OCI-M2 (cell line): Measurements from ENCODE around the gene COL5A1.

ENCODE experiments used
- DNase-seq: peaks from one replicate; lab custom pipeline; 2025; ENCODE audit not compliant: unreplicated experiment; lab: John Stamatoyannopoulos, UW

Gene COL5A1

DNA sequence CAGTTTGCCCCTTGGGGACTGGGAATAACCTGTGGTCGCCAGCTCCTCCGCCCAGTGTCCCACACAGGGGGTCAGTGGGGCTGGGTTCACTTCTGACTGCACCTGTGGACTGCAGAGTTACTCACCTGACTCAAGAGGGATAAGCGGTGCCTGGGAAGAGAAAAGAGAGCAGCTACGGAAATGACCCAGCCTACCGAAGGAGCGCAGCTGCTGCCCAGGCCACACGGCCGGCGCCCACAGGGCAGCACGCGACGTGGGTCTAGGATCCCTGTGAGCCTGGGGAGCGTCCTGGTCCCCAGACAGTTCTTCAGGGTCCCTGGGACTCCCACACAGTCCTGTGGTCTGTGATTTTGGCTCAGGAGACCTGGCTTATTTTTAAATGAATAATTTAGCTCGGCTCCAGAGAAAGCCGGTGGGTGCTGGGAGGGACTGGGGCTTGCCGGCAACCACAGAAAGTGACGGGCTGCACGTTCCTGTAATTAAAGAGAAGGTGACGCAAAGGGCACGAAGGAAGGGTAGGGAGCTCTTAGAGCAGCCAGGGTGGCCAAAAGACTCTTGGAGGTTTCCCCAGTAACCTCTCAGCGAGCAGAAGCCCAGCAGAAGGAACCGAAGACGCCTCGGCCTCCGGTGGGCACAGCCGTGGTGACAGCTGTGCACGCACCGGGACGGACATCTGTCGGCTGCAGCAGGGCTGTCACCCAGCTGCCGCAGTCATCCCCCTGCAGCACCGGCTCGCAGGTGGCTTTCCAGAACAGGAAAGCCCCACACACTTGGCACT, 141.5 kb downstream of the COL5A1 start:
- DNase-seq = no peak

DNA sequence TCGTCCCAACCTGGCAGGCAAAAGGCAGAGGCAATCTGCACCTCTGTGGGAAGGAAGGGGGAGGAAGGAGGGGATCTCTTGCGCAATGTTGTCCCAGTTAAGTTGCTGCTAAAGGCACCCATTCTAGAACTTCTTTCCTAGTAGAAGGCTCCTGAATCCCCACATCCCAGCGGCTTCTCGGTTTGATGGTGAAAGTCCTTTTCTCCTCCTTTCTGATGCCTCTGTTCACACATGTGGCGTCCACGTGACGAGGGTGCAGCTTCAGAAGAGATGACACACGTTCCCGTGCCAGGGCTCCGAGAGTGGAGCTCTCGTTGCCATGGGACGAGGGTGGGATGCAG, 142.1 kb downstream of the COL5A1 start:
- no peak for DNase-seq

DNA sequence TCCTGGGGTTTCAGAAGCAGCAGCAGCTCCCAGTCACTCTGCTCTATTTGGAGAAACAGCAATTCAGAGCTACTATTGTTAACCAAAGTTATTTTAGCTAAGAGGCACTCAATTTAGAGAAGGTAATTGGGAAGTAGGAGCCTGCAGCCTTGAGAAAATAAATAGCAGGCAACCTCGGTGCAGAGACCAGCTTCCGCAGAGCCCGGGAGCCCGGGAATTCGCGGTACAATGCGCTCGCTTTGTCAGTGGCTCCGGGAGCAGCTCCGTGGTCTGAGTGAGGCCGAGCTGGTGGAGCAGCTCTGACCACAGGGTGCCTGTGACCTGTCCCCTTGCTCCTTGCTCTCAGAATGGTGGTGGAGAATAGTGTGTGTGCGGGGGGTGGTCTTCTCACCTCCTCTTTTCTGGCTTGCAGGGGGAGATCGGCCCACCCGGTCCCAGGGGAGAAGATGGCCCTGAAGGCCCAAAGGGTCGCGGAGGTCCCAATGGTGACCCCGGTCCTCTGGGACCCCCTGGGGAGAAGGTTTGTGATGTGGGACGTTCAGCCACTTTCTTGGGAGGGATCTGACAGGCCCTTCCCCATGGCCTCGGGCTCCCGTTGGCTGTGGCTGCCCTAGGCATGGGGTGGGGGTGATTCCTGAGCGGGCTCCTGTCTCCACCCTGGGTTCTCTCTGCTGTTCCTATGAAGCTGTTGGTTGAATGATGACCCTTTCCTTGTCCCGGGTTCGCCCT, 143.1 kb downstream of the COL5A1 start:
- no peak for DNase-seq

DNA sequence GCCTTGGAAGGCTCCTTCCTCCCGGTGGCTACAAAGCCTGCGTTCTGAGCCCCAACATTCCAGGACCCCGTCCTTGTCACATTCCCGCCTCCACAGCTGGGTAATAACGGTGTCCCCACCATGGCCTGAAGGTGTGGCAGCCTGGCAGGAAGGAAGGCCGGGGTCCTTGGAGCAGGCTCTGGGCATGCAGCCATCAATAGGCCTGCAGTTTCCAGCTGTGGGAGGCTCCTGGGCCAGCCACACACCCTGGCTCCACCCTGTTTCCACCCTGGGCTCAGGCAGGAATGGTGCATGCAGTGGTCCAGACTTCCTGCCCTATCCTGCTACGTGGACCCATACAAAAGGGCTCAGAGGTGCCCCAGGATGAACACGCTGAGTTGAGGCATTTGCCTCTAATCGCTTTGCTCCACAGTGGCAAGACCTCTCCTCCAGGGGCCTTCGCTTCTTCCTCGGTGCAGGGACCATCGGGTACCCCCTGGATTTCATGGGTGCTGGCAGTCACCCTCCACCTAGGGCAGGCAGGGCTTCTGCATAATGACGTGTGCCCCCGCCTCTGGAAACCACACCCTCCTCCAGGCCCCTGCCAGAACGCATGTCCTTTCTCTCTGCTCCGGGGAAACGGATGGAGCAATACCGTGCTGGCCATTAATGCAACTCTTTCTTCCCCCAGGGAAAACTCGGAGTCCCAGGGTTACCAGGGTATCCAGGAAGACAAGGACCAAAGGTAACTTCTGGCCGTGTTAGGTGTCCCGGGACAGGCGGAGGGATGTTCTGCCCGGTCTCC, 143.9 kb downstream of the COL5A1 start:
- DNase-seq = no peak

DNA sequence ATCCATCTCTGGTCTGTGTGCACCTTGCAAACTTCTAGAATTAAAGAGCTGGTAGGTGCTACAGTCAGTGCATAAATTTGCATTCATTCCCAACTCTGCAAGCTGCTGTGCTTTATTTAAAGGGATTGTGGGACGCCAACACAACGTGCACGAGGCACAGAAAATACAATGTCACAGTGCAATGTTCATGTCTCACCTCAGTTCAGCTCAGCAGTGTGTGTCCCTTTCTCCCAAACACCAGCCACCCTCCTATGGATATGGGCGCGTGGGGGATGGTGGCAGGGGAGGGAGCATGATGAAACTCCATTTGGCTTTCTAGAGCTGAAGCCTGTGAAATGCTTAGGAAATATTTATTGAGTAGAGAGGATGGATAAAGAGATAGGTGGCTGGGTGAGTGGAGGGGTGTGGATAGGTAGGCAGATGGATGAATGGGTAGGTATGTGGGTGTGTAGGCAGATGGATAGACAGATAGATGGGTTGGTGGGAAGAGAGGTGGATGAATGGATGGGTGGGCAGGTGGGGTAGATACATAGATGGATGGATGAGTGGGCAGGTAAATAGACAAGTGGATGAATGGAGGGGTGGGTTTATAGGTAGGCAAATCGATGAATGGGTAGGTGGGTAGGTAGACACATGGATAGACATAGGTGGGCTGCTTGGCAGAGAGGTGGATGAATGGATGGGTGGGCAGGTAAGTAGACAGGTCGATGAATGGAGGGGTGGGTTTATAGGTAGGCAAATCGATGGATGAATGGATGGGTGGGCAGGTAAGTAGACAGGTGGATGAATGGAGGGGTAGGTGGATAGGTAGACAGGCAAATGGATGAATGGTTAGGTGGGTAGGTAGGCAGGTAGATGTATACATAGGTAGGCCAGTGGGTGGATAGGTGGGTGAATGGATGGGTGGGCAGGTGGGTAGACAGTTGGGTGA, 146.3 kb downstream of the COL5A1 start:
- DNase-seq = no peak

DNA sequence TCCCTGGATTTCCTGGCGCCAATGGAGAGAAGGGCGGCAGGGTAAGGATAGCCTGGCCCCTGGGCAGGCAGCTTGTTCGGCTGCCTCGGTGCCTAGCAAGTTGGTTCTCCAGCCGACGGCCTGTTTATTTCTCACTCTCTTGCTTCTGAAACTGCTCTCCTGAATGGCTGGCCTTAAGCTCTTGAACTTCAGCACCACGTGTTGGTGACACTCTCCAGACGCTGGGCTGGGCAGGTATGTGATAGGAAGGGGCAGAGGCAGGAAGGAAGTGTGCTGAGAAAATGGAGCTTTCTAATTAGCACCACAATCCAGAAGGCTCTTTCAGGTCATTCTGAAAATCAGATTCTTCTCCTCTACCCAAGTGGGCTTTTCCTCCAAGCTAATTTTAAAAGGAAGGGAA, 147.6 kb downstream of the COL5A1 start:
- DNase-seq = no peak

DNA sequence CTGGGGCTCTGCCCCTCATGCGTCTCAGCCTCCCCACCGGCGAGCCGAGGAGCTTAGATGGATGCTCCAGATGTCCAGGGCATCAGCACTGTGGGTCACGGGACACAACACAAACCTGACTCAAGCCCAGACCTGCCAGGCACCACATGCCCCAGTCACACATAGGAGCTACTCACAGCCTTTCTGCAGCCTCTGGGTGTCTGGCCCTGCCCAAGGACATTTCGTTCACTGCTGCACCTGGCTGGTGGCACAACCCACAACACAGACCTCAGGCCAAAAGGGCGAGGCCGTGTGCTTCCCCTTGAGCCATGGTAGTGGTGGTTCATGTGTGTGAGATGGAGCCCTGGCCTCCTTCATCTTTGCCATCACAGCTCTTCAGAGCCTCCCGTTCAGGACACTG, 149.4 kb downstream of the COL5A1 start:
- DNase-seq = no peak

DNA sequence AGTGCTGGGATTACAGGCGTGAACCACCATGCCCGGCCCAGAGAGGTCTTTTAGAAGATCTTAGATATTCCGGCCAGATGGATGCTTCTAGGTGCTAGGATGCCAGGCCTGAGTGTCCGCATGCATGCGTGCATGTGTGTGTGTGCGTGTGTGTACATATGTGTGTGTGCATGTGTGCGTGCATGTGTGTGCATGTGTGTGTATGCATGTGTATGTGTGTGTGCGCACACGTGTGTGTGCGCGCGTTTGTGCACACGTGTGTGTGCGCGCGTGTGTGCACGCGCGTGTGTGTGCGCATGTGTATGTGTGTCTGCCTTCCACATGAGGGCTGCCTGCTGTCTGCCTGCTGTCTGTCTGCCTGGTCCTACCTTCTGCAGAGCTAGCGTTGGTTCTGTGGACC, 151.0 kb downstream of the COL5A1 start:
- no peak for DNase-seq

DNA sequence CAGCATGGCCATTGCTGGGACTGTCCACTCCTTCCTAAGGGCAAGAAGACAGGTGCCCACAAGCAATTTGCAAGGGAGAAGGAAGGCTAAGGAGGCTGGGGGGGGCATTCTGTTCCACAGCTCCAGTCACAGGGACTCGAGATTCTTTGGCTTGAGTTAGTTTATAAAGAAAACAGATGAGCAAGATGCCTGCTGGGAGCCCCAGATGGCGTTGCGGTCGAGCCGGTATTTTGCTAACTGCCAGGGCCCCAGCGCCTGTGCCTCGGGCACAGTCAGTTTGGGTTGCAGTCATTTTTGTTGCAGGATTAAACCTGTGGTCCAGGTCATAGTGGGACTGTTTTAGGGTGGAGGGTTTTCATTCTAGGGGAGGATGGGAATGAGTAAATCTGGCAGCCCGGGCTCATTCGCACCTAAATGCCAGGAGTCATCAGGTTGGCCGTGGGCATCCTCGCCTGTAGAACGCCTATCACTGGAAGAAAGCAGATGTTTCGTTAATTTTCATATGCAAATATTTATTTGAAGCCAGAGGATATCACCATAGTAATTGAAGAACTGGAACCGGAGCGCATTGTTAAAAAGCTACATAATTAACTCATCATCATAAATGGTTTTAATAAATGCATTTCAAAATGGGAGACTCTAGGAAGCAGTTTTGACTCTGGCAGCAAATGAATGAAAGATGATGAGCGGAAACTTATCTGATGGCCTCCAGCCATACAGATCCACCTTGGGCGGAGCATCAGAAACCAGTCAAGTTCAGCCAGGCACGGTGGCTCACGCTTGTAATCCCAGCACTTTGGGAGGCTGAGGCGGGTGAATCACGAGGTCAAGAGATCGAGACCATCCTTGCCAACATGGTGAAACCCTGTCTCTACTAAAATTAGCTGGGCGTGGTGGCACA, 151.9 kb downstream of the COL5A1 start:
- no peak for DNase-seq

DNA sequence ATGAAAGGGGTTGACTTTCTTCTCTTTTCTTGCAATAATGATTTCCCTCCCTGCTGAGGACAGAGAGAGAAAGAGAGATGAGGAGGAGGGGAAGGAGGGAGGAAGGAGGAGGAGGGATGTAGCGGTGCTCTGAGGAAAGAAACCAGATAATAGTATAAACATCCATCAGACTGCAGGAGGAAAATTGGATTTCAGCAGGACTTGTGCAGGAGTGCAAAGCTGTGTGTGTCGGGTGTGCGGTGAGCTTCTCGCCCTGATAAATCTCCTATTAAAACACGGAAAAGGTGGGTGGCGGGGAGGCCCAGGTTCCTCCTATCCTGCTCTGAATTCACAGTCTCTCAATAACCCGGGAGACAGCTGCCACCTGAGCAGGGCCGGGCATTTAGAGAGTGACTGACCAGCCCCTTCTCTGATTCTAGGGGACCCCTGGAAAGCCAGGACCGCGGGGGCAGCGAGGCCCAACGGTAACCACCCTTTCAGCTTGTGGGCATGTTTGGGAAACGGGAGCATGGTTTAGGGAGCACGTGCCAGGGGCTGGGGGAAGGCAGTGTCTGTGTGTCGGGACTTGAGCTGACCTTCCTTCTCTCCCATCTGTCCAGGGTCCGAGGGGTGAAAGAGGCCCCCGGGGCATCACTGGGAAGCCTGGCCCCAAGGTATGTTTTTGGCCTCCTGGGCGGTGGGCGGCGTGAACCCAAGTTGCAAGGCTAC, 153.2 kb downstream of the COL5A1 start:
- DNase-seq = no peak

DNA sequence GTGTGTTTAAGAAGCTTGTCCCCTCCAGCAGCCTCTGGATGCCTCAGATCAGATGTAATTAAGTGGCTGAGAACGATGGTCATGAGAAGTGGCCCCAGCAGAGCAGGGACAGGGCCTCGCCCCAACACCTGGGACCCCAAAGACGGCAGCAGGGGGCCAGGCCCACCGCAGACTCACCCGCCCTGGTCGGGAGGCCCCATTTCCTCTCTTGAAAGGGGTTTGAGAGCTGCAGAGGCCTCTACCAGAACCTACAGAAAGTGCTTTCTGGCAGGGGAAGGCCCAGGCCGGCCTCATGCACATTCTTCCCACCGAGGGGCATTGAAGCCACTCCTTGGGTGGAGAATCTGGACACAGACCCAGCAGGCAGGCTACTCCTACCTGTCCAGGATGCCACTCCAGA, 153.8 kb downstream of the COL5A1 start:
- DNase-seq = no peak

DNA sequence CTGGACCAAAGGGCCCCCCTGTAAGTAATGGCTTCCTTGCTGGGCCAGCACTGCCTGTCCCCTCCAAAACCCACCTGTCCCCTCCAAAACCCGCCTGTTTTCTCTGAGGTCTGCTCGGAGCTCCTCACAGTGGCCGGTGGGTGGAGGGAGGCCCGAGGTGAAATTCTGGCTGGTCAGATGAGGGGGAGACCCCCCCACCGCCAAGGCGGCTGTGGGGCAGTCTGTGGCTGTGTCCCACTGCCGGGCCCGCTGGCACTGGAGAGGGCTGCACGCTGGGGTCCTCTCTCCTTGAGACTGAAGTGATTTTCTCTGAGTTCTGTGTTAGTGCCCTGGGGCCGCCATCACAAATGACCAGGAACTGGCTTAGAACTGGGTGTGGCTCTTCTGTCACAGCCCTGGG, 155.3 kb downstream of the COL5A1 start:
- no peak for DNase-seq

DNA sequence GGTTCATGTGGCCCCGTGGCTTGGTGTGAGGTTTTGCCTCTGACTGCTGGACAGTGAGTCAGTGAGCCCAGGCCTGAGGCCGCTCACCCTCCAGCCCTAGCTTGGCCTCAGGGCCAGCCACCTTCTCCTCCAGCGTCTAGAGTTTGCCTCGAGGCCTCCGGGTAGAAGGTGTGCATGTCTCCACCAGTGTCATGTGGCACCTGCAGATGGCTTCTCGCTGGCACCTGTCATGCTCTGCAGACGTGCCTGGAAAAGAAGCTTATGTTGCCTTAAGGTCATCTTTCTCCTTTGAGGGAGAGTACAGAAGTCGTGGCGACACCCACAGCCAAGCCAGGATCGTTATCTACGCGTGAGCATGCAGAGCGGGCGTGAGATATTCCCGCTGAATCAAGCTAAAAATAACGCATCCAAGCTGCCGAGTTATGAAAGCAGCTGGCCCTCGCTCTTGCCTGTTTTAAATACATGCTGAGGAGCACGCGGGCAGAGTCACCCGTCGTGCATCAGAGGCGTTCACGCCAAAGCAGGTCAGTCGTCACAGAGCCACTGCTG, 159.3 kb downstream of the COL5A1 start:
- no peak for DNase-seq

DNA sequence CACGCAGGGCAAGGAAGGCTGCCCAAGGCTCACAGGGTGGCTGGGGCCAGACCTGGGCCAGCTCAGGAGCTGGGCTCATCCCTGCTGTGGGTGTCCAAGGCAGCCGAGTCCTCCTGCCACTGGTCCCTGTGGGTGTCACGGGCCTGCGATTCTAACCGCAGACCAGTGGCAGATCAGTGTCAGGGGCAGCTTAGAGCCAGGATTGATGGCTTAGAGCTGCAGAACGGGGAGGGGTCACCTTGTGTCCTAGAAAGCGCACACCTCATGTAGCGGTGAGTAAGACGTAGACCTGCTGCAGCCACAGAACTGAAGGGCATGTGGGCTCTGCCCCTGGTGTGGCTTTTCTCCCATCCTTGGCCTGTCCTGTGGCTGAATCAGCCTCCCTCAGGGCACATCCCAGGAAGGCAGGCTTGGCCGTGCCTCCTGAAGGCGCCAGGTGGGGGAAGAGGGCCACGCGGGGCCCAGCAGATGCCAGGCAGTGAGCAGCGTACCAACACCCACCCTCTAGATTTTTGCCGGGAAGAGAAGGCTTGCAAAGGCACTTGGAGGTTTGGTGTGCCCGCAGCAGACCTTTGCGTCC, 160.7 kb downstream of the COL5A1 start:
- DNase-seq = no peak

DNA sequence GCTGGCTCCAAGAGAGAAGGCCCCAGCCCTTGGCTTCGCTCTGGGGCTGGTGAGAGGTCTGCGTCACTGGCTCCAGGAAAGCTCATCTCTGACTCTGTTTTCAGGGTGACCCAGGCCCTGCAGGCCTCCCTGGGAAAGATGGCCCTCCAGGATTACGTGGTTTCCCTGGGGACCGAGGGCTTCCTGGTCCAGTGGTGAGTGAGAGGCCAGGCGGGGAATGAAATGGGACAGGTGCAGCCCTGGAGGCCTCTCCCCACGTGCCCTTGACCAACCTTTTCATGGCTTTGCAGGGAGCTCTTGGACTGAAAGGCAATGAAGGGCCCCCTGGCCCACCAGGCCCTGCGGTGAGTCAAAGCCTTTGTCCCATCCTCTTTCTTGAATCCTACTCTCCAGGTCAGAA, 163.3 kb downstream of the COL5A1 start:
- no peak for DNase-seq

DNA sequence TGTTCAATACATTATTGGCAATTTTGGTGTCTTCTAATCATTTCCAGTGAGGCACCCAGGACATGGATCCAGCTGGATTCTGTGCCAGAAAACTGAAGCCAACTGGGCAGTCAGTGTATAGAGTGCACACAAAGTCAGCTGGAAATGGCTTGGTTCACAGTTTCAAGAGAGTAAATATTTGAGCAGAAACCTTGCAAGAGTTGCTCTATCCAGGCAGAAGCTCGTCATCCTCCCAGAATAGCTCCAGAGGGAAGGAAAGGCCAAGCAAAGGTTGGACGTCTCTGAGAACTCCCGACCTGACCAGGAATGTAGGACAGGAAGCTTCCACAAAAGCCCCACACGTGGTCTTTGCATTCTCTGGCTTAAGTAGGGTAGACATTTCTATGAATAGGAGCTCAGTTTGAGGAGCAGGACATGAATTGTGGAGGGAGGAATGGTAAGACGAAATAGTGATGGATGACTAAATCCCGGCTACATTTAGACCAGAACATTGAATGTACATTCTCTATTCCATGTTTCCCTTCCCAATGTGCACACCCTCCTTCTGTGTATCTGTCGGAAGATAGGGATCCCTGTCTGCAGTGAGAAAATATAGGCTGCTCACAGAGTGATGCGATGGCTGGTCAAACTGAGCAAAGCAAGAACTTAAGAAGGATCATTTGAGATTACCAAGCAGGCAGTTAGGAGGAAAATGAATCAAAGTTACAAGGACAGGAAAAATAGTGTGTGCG, 166.3 kb downstream of the COL5A1 start:
- DNase-seq = no peak

DNA sequence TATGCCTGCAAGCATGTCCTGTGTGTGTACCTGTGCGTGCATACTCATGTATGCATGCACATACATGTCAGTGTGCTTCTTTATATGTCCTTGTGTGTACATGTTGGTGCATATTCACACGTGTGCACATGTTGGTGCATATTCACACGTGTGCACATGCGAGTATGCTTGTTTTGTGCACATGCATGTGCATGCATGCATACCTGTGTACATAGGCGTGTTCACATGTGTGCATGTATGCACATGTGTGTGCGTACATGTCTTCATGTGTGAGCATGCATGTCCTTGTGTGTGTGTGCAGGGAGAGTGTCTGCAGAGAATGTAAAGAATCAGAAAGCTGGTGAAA, 166.8 kb downstream of the COL5A1 start:
- no peak for DNase-seq

DNA sequence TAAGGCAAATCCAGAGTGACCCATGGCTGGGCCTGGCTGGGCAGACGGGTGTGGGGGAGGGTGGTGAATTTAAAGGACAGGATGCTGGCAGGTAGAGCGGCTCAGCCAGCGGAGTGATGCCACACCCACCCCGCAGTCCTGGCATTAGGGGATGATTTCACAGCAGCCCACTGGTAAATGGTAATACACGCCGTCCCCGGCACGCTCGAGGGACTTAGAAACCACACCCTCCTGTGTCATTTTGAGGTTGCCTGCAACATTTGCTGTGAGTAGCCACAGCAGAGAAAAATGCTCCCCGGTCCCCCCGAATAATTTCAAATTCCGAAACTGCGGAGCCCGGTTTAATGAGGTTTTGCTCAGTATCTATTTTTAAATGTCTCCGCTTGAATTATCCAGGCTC, 167.7 kb downstream of the COL5A1 start:
- DNase-seq = no peak
